Astrocyte of the hippocampus (primary cell): ENCODE measurements around the gene CARHSP1.
"Not testable (repeated sequence)": the region's sequence is repeated elsewhere in the genome, so short reads cannot be mapped to it uniquely, and the experiment has no call there.

Source experiments
- DNase-seq: peaks from one replicate; pipeline ENCODE4 v3.0.0; 2011; ENCODE audit warnings: low read depth, low spot score

The CARHSP1 gene

DNA sequence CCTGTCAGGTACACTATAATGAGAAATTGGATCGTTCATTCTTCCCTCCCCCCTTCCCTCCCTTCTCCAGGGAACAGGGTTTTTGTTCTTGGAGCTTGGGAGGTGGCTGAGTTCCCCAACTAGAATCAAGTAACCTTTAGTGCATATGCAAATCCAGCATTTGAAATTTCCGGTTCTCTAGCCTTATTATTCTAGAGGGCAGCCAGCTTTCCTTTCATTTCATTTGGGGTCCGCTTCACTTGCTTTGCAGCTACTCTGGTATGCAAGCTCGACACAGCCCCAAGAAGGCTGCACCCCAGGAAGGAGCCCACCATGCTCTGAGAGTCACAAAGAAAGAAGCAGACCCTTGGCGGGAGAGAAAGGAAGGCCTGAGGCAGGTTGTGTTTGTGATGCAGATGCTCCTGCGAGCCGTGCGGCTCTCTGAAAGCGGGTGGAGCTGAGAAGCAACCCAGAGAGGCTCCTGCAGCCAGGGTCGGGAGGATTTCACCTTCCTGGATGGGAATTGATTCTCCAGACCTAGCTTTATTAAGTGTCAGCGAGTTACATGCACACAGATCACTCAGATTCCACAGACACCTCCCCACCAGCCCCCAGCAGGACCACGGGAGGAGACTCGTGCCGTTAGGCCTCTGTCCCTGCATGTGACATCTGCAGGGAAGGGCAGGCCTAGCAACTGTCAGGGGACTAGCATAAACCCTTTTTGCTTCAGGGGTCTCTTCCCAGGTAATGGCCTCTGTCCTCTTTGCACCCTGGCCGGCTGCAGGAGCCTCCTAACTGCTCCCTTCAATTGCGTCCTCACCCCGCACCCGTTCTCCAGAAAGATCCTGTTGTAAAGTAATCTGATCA lies 36.7 kb downstream of the CARHSP1 start:
- no peak for DNase-seq

DNA sequence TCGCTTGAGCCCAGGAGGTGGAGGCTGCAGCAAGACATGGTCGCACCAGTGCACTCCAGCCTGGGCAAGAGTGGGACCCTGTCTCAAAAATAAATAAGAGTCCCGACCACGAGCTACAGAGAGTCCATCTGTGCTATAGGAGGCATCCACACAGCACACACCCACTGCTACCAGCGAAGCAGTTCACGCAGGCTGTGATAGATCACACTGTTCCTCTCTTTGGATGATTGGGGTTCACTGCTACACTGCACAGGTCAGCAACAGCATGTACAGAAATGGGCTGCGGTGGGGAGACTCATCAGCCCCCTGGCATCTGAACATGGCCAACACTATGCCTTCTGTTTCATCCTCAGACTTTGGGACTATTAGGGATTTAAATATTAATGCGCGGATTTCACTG lies 37.4 kb downstream of the CARHSP1 start:
- no peak for DNase-seq

GRCh38 chr16:8828541-8829165 lies 40.2 kb downstream of the CARHSP1 start:
- DNase-seq, result peak; percentile 34

DNA sequence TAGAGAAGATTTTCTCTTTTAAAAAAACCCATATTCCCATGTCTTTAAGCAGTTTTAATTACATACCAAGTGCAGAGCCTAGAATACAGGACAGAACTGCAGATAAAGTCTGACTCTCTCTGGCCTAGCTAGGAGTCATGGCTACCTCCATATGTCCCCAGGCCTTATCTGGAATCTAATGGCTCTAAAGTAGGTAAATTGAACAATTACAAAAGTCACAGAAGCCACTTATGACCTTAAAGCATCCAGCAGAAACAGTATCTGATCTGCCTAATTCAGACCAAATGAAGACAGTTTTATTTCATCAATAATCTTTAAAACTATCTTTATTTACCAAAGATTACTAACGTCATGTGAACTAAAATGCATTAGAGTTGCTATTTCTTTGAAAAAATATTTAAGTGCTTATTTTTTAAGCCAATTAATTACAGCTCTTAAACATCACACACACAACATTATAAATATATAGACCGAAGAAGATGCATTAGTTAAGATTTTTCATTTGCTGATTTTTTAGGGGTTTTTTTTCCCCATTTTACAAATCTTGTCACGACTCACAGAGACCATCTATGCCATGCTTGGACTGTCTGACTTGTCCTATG lies 42.4 kb downstream of the CARHSP1 start:
- no peak for DNase-seq

DNA sequence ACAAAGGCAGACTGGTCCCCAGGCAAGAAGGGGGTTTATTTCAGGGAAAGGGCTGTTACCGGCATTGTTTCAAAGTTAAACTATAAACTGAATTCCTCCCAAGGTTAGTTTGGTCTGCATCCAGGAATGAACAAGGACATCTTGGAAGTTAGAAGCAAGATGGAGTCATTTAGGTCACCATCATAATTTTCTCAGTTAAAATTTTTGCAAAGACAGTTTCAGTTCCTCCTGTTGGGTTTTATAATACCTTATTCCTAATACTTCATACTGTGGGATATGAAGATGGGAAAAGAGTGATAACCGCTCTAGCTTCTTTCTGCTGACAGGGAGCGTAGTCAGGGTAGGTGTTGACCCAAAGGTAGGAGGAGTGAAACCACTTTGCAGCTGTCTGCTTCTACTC lies 46.4 kb downstream of the CARHSP1 start:
- no peak for DNase-seq

- no peak for DNase-seq
Measured at GRCh38 chr16:8819411-8820034, 49.3 kb downstream of the CARHSP1 start.

DNA sequence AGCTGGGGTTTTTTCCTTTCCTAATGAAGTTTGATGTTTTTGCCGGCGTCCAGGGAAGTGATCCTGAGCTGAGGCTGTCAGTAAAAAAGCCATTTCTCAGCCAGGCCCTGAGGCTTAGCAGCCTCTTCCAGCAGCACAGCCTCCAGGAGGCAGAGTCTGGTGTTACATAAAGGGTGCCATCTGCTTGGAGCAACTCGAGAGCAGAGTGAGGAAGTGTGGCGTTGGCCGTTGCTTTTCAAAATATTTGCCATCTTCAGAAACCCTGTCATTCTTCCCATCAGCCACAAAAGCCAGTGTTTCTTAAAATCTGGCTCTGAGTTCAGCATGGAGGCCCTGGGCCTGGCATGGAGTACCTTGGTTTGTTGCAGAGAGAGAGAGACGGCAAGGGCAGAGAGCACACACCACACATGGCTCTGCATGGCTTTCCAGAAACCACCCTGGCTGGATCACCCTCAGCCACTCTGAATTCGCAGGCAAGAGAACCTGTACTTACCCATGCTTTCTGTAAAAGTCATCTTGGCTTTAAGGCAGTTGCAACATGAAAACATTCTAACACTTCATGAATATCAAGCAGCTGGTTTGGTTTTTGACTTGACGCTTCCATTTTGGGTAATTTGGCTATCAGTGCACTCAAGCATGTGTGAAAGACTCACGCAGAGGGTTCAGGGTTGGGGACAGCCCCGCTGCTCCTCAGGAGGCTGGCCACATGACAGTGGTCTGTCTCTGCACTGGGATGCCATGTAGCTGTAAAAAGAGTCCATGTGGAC lies 50.1 kb downstream of the CARHSP1 start:
- DNase-seq, result no peak

DNA sequence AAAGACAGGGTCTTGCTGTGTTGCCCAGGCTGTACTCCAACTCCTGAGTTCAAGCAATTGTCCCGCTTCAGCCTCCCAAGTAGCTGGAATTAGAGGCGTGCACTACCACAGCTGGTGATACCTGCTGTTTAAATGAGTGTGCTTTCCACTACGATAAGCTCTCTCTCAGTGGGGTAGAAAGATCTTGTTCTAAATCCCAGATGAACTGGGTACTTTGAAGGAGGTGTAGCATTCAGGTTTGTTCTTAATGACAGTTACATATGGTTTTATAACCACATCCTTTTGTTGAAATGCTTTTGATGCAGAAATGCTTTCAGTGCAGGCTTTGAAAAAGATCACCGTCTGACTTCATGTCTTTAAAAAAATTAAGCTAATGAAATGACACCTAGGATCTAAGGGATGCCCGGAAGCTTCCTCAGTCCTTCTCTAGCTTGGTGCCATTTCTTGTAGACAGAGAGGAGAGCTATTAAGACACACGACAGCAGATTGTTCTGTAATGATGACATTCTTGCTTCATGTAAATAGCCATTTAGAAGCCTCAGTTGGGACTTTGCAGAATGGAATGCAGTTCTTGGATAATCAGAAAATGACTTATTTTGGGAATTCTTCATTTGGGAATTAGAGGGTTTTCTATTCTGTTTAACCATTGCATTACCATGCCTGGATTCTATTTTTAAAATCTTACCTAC lies 51.7 kb downstream of the CARHSP1 start:
- DNase-seq, result no peak

- DNase-seq, result no peak
Measured at GRCh38 chr16:8814095-8814806, 54.6 kb downstream of the CARHSP1 start.

DNA sequence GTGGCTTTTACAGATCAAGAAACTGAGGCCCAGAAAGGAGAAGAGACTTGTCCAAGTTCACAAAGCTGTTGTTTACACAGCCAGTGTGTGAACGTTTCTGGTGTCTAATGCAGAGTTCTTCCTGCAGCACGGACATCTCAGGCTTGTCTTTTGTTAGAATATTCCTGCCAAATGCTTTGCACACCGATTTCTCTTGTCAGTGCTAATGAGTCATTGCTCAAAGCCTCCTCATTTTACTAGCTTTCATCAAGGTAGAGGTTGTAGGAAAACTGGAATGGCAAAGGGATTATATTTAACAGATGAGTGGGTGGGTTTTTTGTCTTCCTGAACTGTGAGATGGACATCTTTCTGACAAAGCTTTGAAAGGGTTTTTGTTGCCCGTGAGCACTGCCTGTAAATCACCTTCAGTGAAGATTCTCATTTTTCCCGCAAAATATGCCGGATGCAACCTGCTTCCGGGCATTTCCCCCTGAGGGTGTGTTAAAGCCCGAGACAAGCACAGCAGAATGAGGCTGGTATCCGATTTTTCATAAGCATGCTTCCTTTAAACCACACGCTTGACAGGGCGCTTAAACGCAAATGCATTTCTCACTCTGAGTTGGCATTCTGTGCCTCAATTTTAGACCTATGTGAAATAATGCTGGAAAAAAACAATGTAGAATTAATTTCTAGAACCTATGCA lies 56.5 kb downstream of the CARHSP1 start:
- no peak for DNase-seq

- no peak for DNase-seq
Measured at GRCh38 chr16:8808613-8809353, 60.0 kb downstream of the CARHSP1 start.

- DNase-seq, result no peak
Measured at GRCh38 chr16:8808009-8808408, 60.8 kb downstream of the CARHSP1 start.

DNA sequence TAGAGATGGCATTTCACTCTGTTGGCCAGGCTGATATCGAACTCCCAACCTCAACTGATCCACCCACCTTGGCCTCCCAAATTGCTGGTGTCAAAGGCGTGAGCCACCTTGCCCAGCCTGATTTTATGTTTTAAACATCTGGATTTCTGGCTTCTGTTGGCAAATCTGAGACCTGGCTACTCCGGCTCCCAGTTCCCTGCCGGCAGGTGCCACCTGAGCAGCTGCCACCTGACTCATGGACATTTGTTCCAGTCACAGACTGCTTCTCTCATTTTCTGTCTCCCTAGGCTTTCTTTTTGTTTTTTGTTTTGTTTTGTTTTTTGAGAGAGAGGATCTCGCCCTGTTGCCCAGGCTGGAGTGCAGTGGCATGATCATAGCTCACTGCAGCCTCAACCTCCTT lies 61.6 kb downstream of the CARHSP1 start:
- no peak for DNase-seq

GRCh38 chr16:8806272-8806983 lies 62.4 kb downstream of the CARHSP1 start:
- DNase-seq, result no peak

DNA sequence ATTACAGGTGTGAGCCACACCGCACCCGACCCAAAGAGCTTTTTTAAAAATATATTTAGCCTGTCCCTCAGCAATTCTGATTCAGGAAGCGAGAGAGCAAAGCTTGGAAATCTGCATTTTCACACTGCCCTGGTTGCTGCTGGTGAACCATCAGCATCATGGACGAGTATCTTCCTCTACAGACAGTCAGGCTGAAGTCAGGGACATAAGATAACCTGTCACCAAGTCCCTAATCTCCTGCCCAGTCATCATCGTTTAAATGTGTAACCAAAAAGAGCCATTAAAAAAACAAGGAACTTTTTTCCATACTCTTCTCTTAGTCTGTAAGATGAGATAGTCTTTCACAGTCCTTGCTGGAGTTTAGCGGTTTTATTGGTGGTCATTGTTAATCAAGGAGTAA lies 64.5 kb downstream of the CARHSP1 start:
- DNase-seq, result no peak

- DNase-seq, result not testable (repeated sequence)
Measured at GRCh38 chr16:8803733-8804132, 65.1 kb downstream of the CARHSP1 start.
